Measurements from ENCODE around the gene KDM2B.

Gene KDM2B

DNA sequence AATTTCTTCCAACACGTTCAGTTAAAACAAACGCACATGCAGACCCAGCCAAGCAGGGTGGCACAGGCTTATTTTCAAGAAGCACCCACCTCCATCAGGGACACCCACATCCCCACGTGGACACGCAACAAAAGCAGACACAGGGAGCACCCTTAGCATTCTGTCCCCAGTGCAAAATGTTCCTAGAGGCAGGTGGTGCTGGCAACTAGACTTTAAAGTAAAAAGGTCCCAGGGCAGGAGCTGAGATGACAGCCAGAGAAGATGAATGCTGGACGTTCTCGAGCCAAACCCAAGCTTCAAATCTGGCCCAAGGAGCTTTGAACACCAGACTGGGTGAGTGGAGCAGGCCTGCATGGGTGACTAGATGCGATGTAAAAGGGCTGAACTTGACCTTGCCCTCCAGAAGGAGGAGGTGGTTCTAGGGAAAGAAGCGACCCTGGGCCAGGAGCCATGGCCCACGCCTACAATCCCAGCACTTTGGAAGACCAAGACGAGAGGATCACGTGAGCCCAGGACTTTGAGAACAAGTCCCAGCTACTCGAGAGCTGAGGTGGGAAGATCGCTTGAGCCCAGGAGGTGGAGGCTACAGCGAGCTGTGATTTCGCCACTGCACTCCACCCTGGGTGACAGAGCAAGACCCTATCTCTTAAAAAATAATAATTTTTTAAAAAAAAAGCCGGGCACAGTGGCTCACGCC is 47.3 kb downstream of the KDM2B start:
- H3K9ac ChIP-seq (ENCODE audit: low read length), result no peak overlapping the region
- no peak overlapping the region for H3K4me3 ChIP-seq (ENCODE audit: low read length)
- H3K27me3 ChIP-seq (replicated peaks; ENCODE audit: control insufficient read depth, insufficient read depth, low read length), result no peaks in the 10 kb centered on the region
- DNase-seq (ENCODE audit: low read depth), result no peak
- peaks cover 31% of the 10 kb centered on the region for H3K4me1 ChIP-seq (ENCODE audit: control insufficient read depth, insufficient read depth, low read length)
- no peaks in the 10 kb centered on the region for H3K9me3 ChIP-seq (ENCODE audit: control insufficient read depth, low read length)
- H3K36me3 ChIP-seq (ENCODE audit: control insufficient read depth, insufficient read depth, low read length, severe bottlenecking), result no peaks in the 10 kb centered on the region

DNA sequence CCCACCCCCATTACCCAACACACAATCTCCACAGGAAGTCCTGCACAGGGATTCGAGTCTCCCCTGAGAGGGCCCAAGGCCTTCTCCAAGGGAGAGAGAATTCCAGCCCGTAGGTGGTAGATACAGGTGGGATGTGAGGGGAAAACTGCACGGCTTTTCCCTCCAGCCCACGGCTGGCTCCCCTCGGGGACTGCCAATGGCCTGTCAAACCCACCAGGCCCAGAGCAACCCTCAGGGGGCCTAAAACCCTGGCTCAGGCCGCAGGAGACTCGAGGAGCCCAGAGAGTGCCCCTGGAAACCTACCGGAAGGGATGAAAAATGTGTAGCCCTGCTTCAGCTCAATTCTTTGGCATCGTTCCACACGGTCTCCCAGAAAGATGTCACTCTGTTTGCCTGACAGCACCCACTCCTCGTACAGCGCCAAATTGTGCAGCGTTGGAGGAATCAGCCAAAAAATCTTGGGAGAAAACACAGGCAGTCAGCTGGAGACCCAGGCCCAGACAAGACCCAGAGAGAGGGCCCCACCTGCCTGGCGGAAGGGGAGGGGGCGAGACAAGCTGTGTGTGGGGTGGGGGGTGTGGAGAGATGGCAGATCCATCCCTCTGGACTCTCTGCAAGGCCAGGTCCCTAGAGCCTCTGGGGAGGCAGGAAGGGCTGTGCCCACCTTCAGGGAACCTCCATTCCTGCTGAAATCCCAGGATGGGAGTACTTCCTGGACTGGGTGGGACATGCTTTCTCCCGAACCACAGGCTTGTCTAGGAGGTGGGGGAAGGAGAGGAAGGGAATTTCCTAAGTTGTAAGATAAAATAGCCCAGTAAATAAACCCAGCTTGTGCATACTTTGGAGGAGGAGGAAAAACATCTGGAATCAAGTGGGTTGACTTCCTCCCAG is 48.1 kb downstream of the KDM2B start:
- no peak overlapping the region for H3K9ac ChIP-seq (ENCODE audit: low read length)
- H3K36me3 ChIP-seq (ENCODE audit: control insufficient read depth, insufficient read depth, low read length, severe bottlenecking), result no peaks in the 10 kb centered on the region
- peaks cover 31% of the 10 kb centered on the region for H3K4me1 ChIP-seq (ENCODE audit: control insufficient read depth, insufficient read depth, low read length)
- no peak overlapping the region for H3K4me3 ChIP-seq (ENCODE audit: low read length)
- H3K9me3 ChIP-seq (ENCODE audit: control insufficient read depth, low read length), result no peaks in the 10 kb centered on the region
- peak; percentile 57 for DNase-seq (ENCODE audit: low read depth)
- no peaks in the 10 kb centered on the region for H3K27me3 ChIP-seq (replicated peaks; ENCODE audit: control insufficient read depth, insufficient read depth, low read length)

DNA sequence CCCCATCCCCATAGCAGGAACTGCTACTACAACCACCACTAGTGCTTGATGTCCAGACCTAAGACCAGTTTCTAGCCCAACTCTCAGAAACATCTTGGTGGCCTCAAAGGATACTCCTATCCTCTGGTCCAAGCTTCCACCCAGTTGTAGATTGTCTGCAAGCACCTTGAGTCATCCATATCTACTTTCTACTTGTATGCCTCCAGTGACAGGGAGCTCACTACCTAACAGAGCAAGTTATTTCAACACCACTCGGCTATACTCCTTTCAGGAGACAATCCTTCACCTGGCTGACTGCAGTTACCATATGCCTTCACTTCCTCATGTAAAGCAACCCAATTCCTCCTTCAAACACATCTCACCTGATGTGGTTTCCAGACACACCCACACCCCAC is 49.5 kb downstream of the KDM2B start:
- DNase-seq (ENCODE audit: low read depth), result no peak
- no peaks in the 10 kb centered on the region for H3K9me3 ChIP-seq (ENCODE audit: control insufficient read depth, low read length)
- no peak overlapping the region for H3K9ac ChIP-seq (ENCODE audit: low read length)
- no peak overlapping the region for H3K4me3 ChIP-seq (ENCODE audit: low read length)
- no peaks in the 10 kb centered on the region for H3K36me3 ChIP-seq (ENCODE audit: control insufficient read depth, insufficient read depth, low read length, severe bottlenecking)
- peaks cover 24% of the 10 kb centered on the region for H3K4me1 ChIP-seq (ENCODE audit: control insufficient read depth, insufficient read depth, low read length)
- no peaks in the 10 kb centered on the region for H3K27me3 ChIP-seq (replicated peaks; ENCODE audit: control insufficient read depth, insufficient read depth, low read length)

DNA sequence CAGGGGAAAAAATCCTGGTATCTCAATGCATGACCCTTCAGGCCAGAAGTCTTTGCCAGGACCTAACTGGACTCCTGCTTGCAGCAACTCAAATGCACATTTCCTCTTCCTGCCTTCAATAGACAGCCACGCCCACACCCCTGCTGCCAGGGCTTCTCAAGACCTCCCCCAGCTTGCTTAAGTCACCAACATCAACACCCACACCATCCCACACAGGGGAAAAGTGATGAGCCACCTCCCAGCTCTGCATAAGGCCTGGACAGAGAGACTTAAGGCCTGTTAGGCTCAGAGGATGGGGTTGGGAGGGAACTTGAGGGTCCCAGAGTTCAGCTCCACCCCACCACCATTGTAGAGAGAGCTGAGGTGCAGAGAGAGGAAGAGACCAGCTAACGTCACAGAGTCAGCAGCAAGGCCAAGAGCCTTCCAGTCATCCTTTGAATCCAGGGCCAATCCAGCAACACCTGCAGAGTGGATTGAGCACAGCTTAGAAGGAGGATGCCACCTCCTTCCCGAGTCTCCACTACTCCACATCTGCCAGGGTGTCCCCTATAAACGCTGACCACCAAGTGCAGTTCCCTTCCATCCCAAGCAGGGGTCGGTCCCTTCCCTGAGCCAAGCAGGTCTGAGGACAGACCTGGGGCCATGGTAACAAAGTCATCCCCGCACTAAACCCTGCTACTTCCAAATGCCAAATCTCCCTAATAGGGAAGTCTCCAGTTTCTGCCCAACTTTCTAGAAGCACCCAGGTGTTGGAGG is 50.0 kb downstream of the KDM2B start:
- Histone ChIP-seq H3K9me3 (ENCODE audit: control insufficient read depth, low read length) (no peaks in the 10 kb centered on the region), H3K4me3 (ENCODE audit: low read length) (no peak overlapping the region), H3K27me3 (replicated peaks; ENCODE audit: control insufficient read depth, insufficient read depth, low read length) (no peaks in the 10 kb centered on the region), H3K4me1 (ENCODE audit: control insufficient read depth, insufficient read depth, low read length) (peaks cover 19% of the 10 kb centered on the region), H3K9ac (ENCODE audit: low read length) (no peak overlapping the region), H3K36me3 (ENCODE audit: control insufficient read depth, insufficient read depth, low read length, severe bottlenecking) (no peaks in the 10 kb centered on the region)
- DNase-seq (ENCODE audit: low read depth), result peak; percentile 51

DNA sequence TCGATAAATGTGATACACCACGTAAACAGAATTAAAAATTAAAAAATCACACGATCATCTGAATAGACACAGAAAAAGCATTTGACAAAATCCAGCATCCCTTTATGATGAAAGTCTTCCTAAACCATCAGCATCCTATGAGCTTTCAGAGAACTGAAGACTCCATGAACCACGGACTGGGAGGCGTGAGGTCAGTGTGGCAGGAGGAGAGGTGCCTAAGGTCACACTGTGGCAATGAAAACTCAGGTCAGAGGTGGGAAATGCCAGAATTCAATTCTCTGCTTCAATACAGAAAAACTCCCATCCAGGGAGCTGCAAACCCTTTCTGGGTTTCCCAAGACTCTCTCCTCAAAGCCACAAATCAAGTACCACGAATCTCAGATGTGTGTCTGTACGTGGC is 51.6 kb downstream of the KDM2B start:
- Histone ChIP-seq H3K9ac (ENCODE audit: low read length) (no peak overlapping the region), H3K4me3 (ENCODE audit: low read length) (no peak overlapping the region), H3K36me3 (ENCODE audit: control insufficient read depth, insufficient read depth, low read length, severe bottlenecking) (no peaks in the 10 kb centered on the region), H3K4me1 (ENCODE audit: control insufficient read depth, insufficient read depth, low read length) (peaks cover 3% of the 10 kb centered on the region), H3K27me3 (replicated peaks; ENCODE audit: control insufficient read depth, insufficient read depth, low read length) (no peaks in the 10 kb centered on the region), H3K9me3 (ENCODE audit: control insufficient read depth, low read length) (no peaks in the 10 kb centered on the region)
- DNase-seq (ENCODE audit: low read depth), result no peak

DNA sequence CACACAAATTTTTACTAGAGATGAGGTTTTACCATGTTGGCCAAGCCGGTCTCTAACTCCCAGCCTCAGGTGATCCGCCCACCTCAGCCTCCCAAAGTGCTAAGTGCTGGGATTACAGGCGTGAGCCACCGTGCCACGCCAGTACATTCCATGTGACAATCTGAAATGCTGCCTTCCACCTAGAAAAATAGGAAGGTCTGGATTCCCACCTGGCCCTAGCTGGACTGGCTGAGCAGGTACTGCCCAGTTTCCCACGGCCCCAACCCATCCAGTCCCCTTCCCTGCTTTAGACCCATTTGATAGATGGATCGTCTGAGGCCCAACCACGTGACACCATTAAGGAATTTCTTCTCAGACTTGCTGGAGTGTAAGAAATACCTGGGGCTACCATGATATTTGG is 55.4 kb downstream of the KDM2B start:
- no peaks in the 10 kb centered on the region for H3K9me3 ChIP-seq (ENCODE audit: control insufficient read depth, low read length)
- no peak overlapping the region for H3K9ac ChIP-seq (ENCODE audit: low read length)
- no peaks in the 10 kb centered on the region for H3K27me3 ChIP-seq (replicated peaks; ENCODE audit: control insufficient read depth, insufficient read depth, low read length)
- H3K4me1 ChIP-seq (ENCODE audit: control insufficient read depth, insufficient read depth, low read length), result no peaks in the 10 kb centered on the region
- H3K36me3 ChIP-seq (ENCODE audit: control insufficient read depth, insufficient read depth, low read length, severe bottlenecking), result no peaks in the 10 kb centered on the region
- H3K4me3 ChIP-seq (ENCODE audit: low read length), result no peak overlapping the region
- DNase-seq (ENCODE audit: low read depth), result no peak

DNA sequence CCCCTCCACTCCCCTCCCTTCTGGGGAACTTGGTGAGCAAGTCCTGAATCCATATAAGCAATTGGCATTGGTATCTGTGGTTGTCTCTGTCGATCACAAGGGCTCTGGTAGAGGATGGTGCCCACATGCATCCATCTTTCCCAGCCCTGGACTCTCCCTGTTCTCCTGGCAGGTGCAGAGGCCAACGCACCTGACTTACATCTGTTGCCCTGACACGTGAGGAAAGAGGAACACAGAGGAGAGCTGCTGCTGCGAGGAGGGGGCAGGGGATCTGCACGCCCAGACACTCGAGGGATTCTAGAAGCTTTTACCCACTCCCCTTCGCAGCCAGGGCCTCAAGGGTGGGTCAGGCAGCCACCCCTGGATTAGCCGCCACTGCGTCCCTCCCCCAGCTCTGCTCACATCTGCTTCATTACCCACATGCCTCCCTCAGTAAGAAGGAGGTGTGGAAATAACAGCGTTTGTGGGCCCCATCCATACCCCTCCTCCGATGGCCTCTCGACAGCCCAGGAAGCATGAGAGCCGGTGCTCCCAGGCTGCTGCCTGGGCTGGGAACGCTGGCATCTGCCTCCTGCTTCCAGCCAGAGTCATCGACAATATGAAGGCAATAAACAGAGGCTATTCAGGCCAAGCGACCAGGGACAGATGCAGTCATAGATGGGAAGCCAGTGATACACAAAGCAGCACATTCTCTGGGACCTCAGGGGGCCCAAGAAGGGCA is 56.5 kb downstream of the KDM2B start:
- H3K9ac ChIP-seq (ENCODE audit: low read length), result no peak overlapping the region
- no peaks in the 10 kb centered on the region for H3K36me3 ChIP-seq (ENCODE audit: control insufficient read depth, insufficient read depth, low read length, severe bottlenecking)
- no peaks in the 10 kb centered on the region for H3K4me1 ChIP-seq (ENCODE audit: control insufficient read depth, insufficient read depth, low read length)
- no peaks in the 10 kb centered on the region for H3K9me3 ChIP-seq (ENCODE audit: control insufficient read depth, low read length)
- H3K27me3 ChIP-seq (replicated peaks; ENCODE audit: control insufficient read depth, insufficient read depth, low read length), result no peaks in the 10 kb centered on the region
- H3K4me3 ChIP-seq (ENCODE audit: low read length), result no peak overlapping the region
- DNase-seq (ENCODE audit: low read depth), result no peak

DNA sequence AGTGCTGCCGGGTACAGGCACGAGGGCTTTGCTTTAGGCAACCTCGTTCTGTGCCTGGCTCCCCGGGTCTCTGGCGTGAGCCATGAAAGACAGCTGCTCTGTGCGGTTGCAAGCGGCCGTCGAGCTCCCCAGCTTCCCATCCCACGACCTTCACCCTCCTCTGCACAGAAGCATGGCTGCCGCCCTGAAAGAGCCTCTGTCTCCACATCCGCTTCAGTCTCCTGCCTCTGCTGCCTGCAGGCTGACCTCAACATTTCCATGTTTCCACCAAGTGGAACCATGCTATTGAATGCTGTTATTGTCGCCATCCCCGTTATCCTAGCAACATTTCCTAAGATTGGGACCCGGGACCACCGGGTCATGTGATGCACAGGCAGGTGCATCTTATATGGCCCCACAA is 57.1 kb downstream of the KDM2B start:
- Histone ChIP-seq H3K4me1 (ENCODE audit: control insufficient read depth, insufficient read depth, low read length) (no peaks in the 10 kb centered on the region), H3K9ac (ENCODE audit: low read length) (no peak overlapping the region), H3K9me3 (ENCODE audit: control insufficient read depth, low read length) (no peaks in the 10 kb centered on the region), H3K4me3 (ENCODE audit: low read length) (no peak overlapping the region), H3K36me3 (ENCODE audit: control insufficient read depth, insufficient read depth, low read length, severe bottlenecking) (no peaks in the 10 kb centered on the region), H3K27me3 (replicated peaks; ENCODE audit: control insufficient read depth, insufficient read depth, low read length) (no peaks in the 10 kb centered on the region)
- DNase-seq (ENCODE audit: low read depth), result no peak

DNA sequence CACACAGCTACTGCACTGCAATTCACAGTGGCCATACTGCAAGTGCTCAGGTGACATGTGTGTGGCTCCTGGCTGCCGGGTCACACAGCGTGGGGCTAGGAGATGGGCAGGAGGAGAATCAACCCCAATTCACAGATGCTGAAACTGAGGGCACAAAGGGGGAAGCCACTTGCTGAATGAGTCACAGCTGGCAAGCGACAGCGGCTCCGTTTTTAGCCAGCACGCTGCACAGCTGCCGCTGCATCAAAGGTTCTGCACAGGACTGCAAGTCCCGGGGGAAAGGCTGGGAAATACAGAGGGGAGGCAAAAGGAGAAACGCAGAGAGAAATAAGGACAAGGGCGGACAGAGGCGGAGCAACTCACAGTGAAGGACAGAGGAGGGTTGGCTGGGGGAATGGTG is 57.9 kb downstream of the KDM2B start:
- Histone ChIP-seq H3K4me1 (ENCODE audit: control insufficient read depth, insufficient read depth, low read length) (no peaks in the 10 kb centered on the region), H3K36me3 (ENCODE audit: control insufficient read depth, insufficient read depth, low read length, severe bottlenecking) (no peaks in the 10 kb centered on the region), H3K9me3 (ENCODE audit: control insufficient read depth, low read length) (no peaks in the 10 kb centered on the region), H3K27me3 (replicated peaks; ENCODE audit: control insufficient read depth, insufficient read depth, low read length) (no peaks in the 10 kb centered on the region), H3K9ac (ENCODE audit: low read length) (no peak overlapping the region), H3K4me3 (ENCODE audit: low read length) (no peak overlapping the region)
- DNase-seq (ENCODE audit: low read depth), result no peak

DNA sequence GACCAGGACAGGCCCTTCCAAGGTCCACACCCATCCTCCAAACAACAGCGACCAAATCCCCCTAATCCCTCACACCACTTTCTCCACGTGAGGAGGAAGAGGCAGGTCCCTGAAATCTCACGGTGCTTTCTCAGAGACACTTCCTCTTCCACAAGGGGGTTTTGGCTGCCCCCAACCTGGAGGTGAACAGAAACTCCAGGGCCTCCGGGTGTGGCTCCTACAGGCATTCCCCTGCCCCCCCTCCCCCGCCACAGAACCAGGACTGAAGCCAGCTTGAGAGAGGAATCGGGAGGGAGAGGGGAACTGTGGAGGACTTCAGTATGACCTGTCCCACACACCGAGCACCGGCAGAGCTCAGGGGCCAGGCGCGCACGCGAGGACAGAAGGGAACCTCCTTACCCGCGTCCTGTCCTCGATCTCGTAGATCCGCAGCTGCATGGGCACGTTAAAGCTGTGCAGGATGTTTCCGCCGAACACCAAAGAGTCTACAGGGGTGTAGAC is 60.2 kb downstream of the KDM2B start:
- H3K27me3 ChIP-seq (replicated peaks; ENCODE audit: control insufficient read depth, insufficient read depth, low read length), result no peaks in the 10 kb centered on the region
- H3K9ac ChIP-seq (ENCODE audit: low read length), result no peak overlapping the region
- H3K36me3 ChIP-seq (ENCODE audit: control insufficient read depth, insufficient read depth, low read length, severe bottlenecking), result no peaks in the 10 kb centered on the region
- H3K4me3 ChIP-seq (ENCODE audit: low read length), result no peak overlapping the region
- H3K9me3 ChIP-seq (ENCODE audit: control insufficient read depth, low read length), result no peaks in the 10 kb centered on the region
- DNase-seq (ENCODE audit: low read depth), result no peak
- H3K4me1 ChIP-seq (ENCODE audit: control insufficient read depth, insufficient read depth, low read length), result no peaks in the 10 kb centered on the region
